Naive thymus-derived CD4-positive, alpha-beta T cell (primary cell): ENCODE data around the gene SMIM5. TPM values are rescaled to one million over a fixed set of nuclear protein-coding genes. Genes with fewer than 3 reads are reported as not detected.
A peak's percentile ranks its signal among the peaks of the same experiment; 100 is the strongest.

Source experiments
- ATAC-seq: fragments of 150-1000 bp; cut with Tn5 transposase; 2 replicates; pipeline ENCODE4 v1.10.0; 2021; ENCODE audit warnings: mild to moderate bottlenecking, moderate library complexity
- CTCF ChIA-PET: fragments of 350-600 bp; sonication (Branson Sonifier 250); formaldehyde crosslinking; loops from one replicate; lab custom pipeline; 2021; ENCODE audit warnings: antibody characterized with exemption; lab: Charles Lee
- POLR2A ChIA-PET: fragments of 350-600 bp; sonication (Branson Sonifier 250); formaldehyde crosslinking; loops from one replicate; lab custom pipeline; 2021; ENCODE audit warnings: antibody characterized with exemption, inconsistent platforms; lab: Charles Lee
- DNase-seq, 9 donors: peaks; one replicate each; pipeline versions ENCODE4 v3.0.0 to v3.0.0-alpha.2; 2020 to 2022; ENCODE audit warnings: mixed read lengths in 1 of 9
- H3K27ac ChIP-seq: one replicate; pipeline ENCODE4 v1.7.0; 2013; ENCODE audit warnings: mild to moderate bottlenecking, low read depth, low read length, moderate library complexity
- H3K27me3 ChIP-seq, 2 donors: one replicate each; pipeline ENCODE4 v1.7.0; 2013; ENCODE audit warnings: low read length in 2 of 2, mild to moderate bottlenecking in 2 of 2, moderate library complexity in 2 of 2; ENCODE audit not compliant: control insufficient read depth in 2 of 2, insufficient read depth in 2 of 2
- H3K36me3 ChIP-seq, 3 experiments: 1 replicate in 2 of 3; 2 replicates in 1 of 3; pipeline ENCODE4 v1.7.0; 2013; ENCODE audit warnings: low read length in 3 of 3, mild to moderate bottlenecking in 3 of 3, moderate library complexity in 1 of 3; ENCODE audit not compliant: insufficient read depth in 3 of 3, control insufficient read depth in 2 of 3
- H3K4me1 ChIP-seq, 2 donors: one replicate each; pipeline ENCODE4 v1.7.0; 2013; ENCODE audit warnings: low read length in 2 of 2, mild to moderate bottlenecking in 2 of 2, moderate library complexity in 1 of 2; ENCODE audit not compliant: control insufficient read depth in 2 of 2, insufficient read depth in 2 of 2
- H3K4me3 ChIP-seq: 2 replicates; pipeline ENCODE4 v1.7.0; 2013; ENCODE audit warnings: mild to moderate bottlenecking, low read length
- H3K9me3 ChIP-seq, 3 experiments: 1 replicate in 2 of 3; 2 replicates in 1 of 3; pipeline ENCODE4 v1.7.0; 2013; ENCODE audit warnings: low read length in 3 of 3; ENCODE audit not compliant: control insufficient read depth in 2 of 3
- H3K27ac Mint-ChIP-seq, 9 donors: one replicate each; pipeline ENCODE4 v1.8.0; 2020 to 2022; ENCODE audit warnings: mixed read lengths in 9 of 9, mild to moderate bottlenecking in 8 of 9, moderate library complexity in 5 of 9, inconsistent platforms in 2 of 9
- H3K27me3 Mint-ChIP-seq, 5 donors: one replicate each; pipeline ENCODE4 v1.8.0; 2021 to 2022; ENCODE audit warnings: mixed read lengths in 5 of 5, mild to moderate bottlenecking in 1 of 5
- H3K36me3 Mint-ChIP-seq, 5 donors: one replicate each; pipeline ENCODE4 v1.8.0; 2020 to 2022; ENCODE audit warnings: mixed read lengths in 5 of 5, mild to moderate bottlenecking in 3 of 5, inconsistent platforms in 1 of 5
- H3K4me1 Mint-ChIP-seq, 7 donors: one replicate each; pipeline ENCODE4 v1.8.0; 2020 to 2022; ENCODE audit warnings: mixed read lengths in 7 of 7, mild to moderate bottlenecking in 3 of 7, inconsistent platforms in 1 of 7
- H3K4me3 Mint-ChIP-seq, 10 donors: one replicate each; pipeline ENCODE4 v1.8.0; 2020 to 2022; ENCODE audit warnings: mild to moderate bottlenecking in 10 of 10, mixed read lengths in 10 of 10, moderate library complexity in 6 of 10, inconsistent platforms in 2 of 10
- H3K9me3 Mint-ChIP-seq, 11 donors: one replicate each; pipeline ENCODE4 v1.8.0; 2020 to 2022; ENCODE audit warnings: mixed read lengths in 11 of 11, mild to moderate bottlenecking in 4 of 11, inconsistent platforms in 1 of 11, moderate library complexity in 1 of 11
- intact Hi-C, 2 donors: fragments of 100-400 bp; cut with micrococcal nuclease; formaldehyde crosslinking; loops; one replicate each; pipeline ENCODE4 v1.15.1; 2023
- polyA plus RNA-seq, 2 donors: library from polyadenylated mRNA; unstranded; fragments of 300-500 nt; fragmentation: Illumina TruSeq; gene quantifications; one replicate each; pipeline ENCODE4 v1.2.3, GENCODE V29; 2021
- total RNA-seq, 6 experiments: library from RNA in 5 of 6; stranded (reverse) in 5 of 6; gene quantifications; 1 replicate in 5 of 6; 2 replicates in 1 of 6; pipeline ENCODE4 v1.2.3 and lab custom pipeline; 2021 to 2026

SMIM5 gene
- total and polyA plus RNA-seq, 7 experiments from 2014 or later = 0.06 to 2.4 (median 0.82) TPM

DNA sequence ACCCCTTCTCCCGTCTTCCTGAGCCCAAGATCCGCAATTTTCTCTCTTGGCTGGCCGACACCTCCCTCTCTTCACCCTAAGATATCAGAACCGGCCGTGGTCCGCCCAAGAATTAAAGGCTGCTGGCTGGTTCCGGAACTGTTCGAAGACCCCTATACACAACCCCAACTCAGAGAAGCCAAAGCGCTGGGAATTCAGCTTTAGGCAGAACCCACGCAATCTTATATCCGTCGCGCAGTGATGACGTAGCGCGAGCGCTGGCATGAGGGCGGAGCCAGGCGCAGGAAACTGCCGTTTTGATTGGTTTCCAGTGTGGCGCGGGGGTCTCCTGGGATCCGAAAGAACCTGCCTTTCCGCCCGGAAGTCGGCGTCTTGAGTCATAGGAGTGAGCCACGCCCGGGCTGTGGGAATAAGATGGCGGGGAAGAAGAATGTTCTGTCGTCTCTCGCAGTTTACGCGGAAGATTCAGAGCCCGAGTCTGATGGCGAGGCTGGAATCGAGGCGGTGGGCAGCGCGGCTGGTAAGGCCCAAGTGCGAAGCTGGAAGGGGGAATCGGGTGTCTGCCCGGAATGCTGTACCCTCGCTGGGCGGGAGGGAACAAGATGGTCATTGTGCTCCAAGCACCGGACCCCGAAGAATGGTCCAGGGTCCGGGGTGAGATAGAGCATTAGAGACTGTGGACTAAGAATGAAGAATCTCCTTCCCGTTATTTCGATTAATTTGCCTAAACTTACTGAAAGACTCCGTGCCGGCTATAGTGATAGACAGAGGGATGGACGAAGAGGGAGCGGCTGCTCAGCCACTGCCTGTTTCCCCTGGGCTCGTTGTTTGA lies 33.9 kb downstream of the SMIM5 start, which contains the start of the genes RECQL5 and SAP30BP:
TSS of gene RECQL5 (minus strand) at position 196 of the 832 bp plus-strand sequence. CDS start 597 bp downstream, outside the sequence.
TSS of gene SAP30BP (plus strand) at position 380 of the 832 bp plus-strand sequence. CDS start at position 415, 35 bp downstream.
- Histone ChIP-seq H3K9me3 (no peaks in the 10 kb centered on the region), H3K36me3 (peaks cover 8 to 53% (median 16%) of the 10 kb centered on the region in 3 experiments), H3K4me1 (peaks cover 21 to 26% of the 10 kb centered on the region in 2 donors), H3K27me3 (no peaks in the 10 kb centered on the region), H3K27ac (peak within 1 kb of the TSS; percentile 96), H3K4me3 (peak within 1 kb of the TSS; percentile 99)
- ATAC-seq = peak; percentile 100
- Mint-ChIP-seq H3K9me3 (no peaks in the 10 kb centered on the region), H3K4me1 (peaks cover 11 to 34% (median 21%) of the 10 kb centered on the region in 7 donors), H3K36me3 (peaks cover 8 to 38% (median 17%) of the 10 kb centered on the region in 5 donors), H3K27me3 (no peaks in the 10 kb centered on the region), H3K27ac (peak within 1 kb of the TSS in 5 of 9 donors; percentile 6 to 83 (median 60)), H3K4me3 (peak within 1 kb of the TSS in 6 of 10 donors; percentile 59 to 74 (median 64))
- intact Hi-C loops = loop anchor here (1.0 to 5.0 kb wide), 12 partner anchors 78 to 795 kb away; partner anchors contain the start of genes ACOX1 (in 1 of the 2), CASKIN2 (in 1 of the 2), FBF1 (in 1 of the 2) and FDXR (in 1 of the 2)
- DNase-seq = peak; percentile 94 to 98 (median 96)
- CTCF ChIA-PET = interaction anchor here (0.6 to 1.9 kb wide), 7 partner anchors 8 to 188 kb away, joined by 3 to 6 read pairs (median 4); partner anchors contain the start of genes SMIM5 and WBP2
- POLR2A ChIA-PET = interaction anchor here (0.6 to 2.3 kb wide), 20 partner anchors 10 to 731 kb away, joined by 3 to 16 read pairs (median 4); partner anchors contain the start of genes GALK1, SLC25A19 and UNK

GRCh38 chr17:75667825-75668224 lies 34.6 kb downstream of the SMIM5 start:
- H3K27me3 Mint-ChIP-seq = no peaks in the 10 kb centered on the region
- intact Hi-C loops = loop anchor here (1.0 to 5.0 kb wide), 12 partner anchors 79 to 796 kb away; partner anchors contain the start of genes ACOX1 (in 1 of the 2), CASKIN2 (in 1 of the 2), FBF1 (in 1 of the 2) and FDXR (in 1 of the 2)
- no peaks in the 10 kb centered on the region for H3K9me3 Mint-ChIP-seq
- no peaks in the 10 kb centered on the region for H3K9me3 ChIP-seq
- no peak overlapping the region for H3K27ac Mint-ChIP-seq
- peaks cover 8 to 35% (median 17%) of the 10 kb centered on the region in 5 donors for H3K36me3 Mint-ChIP-seq
- peak overlapping the region; percentile 99 for H3K4me3 ChIP-seq
- DNase-seq (no peak), ATAC-seq (no peak)
- peaks cover 21 to 26% of the 10 kb centered on the region in 2 donors for H3K4me1 ChIP-seq
- no peak overlapping the region for H3K4me3 Mint-ChIP-seq
- ChIA-PET CTCF (no interaction called here), POLR2A (interaction anchor here (0.9 to 2.3 kb wide), 7 partner anchors 10 to 108 kb away, joined by 3 to 16 read pairs (median 4); no protein-coding TSS in a partner anchor)
- no peaks in the 10 kb centered on the region for H3K27me3 ChIP-seq
- peak overlapping the region; percentile 96 for H3K27ac ChIP-seq
- H3K4me1 Mint-ChIP-seq = peaks cover 9 to 34% (median 21%) of the 10 kb centered on the region in 7 donors
- H3K36me3 ChIP-seq = peaks cover 6 to 53% (median 20%) of the 10 kb centered on the region in 3 experiments

- Mint-ChIP-seq H3K9me3 (no peaks in the 10 kb centered on the region), H3K27me3 (no peaks in the 10 kb centered on the region), H3K4me3 (peak overlapping the region in 1 of 10 donors; percentile 74), H3K36me3 (peaks cover 8 to 34% (median 17%) of the 10 kb centered on the region in 5 donors), H3K27ac (peak overlapping the region in 1 of 9 donors; percentile 40), H3K4me1 (peaks cover 11 to 34% (median 21%) of the 10 kb centered on the region in 7 donors)
- DNase-seq (no peak), ATAC-seq (no peak)
- Histone ChIP-seq H3K27ac (peak overlapping the region; percentile 96), H3K4me1 (peaks cover 21 to 26% of the 10 kb centered on the region in 2 donors), H3K36me3 (peaks cover 6 to 58% (median 20%) of the 10 kb centered on the region in 3 experiments), H3K4me3 (no peak overlapping the region), H3K9me3 (no peaks in the 10 kb centered on the region), H3K27me3 (no peaks in the 10 kb centered on the region)
- ChIA-PET POLR2A (interaction anchor here (0.9 to 1.8 kb wide), 2 partner anchors 21 to 85 kb away, joined by 3 to 4 read pairs; no protein-coding TSS in a partner anchor), CTCF (no interaction called here)
- intact Hi-C loops = loop anchor here in 1 of 2 donors (5.0 kb wide), 3 partner anchors 151 to 796 kb away; partner anchors contain the start of genes CASKIN2, FDXR, PRPSAP1 and TSEN54
Measured at GRCh38 chr17:75668489-75668888, 35.3 kb downstream of the SMIM5 start.

DNA sequence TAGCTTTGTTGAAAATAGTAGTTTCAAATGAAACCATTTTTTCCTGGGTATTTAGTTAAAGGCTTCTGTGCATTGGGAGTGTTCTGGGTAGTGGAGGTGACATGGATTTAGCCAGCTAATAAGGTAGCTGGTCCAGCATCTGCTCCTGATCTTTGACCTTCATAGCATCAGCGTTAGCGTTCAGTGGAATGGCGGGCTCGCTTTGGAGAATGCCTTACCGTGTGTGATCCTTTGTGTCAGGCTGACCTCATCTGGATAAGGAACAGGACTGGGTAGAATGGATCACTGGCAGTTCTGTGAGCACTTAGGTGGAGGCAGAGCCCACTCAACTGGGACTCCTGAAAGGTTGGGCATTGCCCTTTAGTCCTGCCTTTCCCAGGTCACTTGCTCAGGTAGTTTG lies 37.6 kb downstream of the SMIM5 start:
- Histone ChIP-seq H3K27ac (no peak overlapping the region), H3K4me3 (no peak overlapping the region), H3K36me3 (peaks cover 6 to 56% (median 20%) of the 10 kb centered on the region in 3 experiments), H3K4me1 (peaks cover 17 to 26% of the 10 kb centered on the region in 2 donors), H3K9me3 (no peaks in the 10 kb centered on the region), H3K27me3 (no peaks in the 10 kb centered on the region)
- CTCF ChIA-PET = interaction anchor here (2.1 to 8.7 kb wide), 2 partner anchors 77 to 82 kb away, joined by 7 to 97 read pairs; no protein-coding TSS in a partner anchor
- Mint-ChIP-seq H3K27ac (peak overlapping the region in 1 of 9 donors; percentile 47), H3K4me1 (peaks cover 12 to 30% (median 18%) of the 10 kb centered on the region in 7 donors), H3K27me3 (no peaks in the 10 kb centered on the region), H3K9me3 (no peaks in the 10 kb centered on the region), H3K4me3 (peak overlapping the region in 3 of 10 donors; percentile 10 to 32 (median 11)), H3K36me3 (peaks cover 4 to 25% (median 12%) of the 10 kb centered on the region in 5 donors)
- ATAC-seq = no peak
- DNase-seq = no peak
- intact Hi-C loops = no loop called here
- POLR2A ChIA-PET = interaction anchor here (0.5 to 1.2 kb wide), 2 partner anchors 39 to 76 kb away, joined by 3 to 4 read pairs; no protein-coding TSS in a partner anchor

DNA sequence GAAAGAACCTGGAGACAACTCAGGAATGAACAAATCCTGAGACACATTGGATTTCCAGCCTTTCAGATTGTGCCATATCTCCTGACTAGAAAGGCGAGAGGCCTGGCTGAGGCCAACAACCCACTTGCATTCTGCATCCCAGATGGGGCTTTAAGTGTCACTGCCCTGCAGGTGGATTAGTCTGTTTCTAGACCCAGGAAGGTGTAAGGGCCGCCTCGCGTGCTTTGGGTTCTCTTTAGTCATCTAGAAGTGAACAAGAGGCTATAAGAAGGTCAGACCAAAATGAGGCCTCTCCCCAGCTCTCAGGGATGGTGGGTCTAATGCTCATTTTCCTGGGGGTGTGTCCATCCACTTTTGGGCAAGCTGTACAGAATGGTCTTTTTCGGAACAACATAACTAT lies 38.8 kb downstream of the SMIM5 start:
- ATAC-seq = no peak
- POLR2A ChIA-PET = interaction anchor here (0.7 kb wide), 1 partner anchor 15 kb away, joined by 3 read pairs; no protein-coding TSS in a partner anchor
- DNase-seq = no peak
- intact Hi-C loops = no loop called here
- Mint-ChIP-seq H3K36me3 (peaks cover 4 to 29% (median 13%) of the 10 kb centered on the region in 5 donors), H3K4me3 (no peak overlapping the region), H3K4me1 (peaks cover 15 to 31% (median 20%) of the 10 kb centered on the region in 7 donors), H3K27me3 (no peaks in the 10 kb centered on the region), H3K9me3 (no peaks in the 10 kb centered on the region), H3K27ac (no peak overlapping the region)
- CTCF ChIA-PET = interaction anchor here (0.7 to 8.7 kb wide), 5 partner anchors 10 to 739 kb away, joined by 3 to 97 read pairs (median 5); no protein-coding TSS in a partner anchor
- H3K27ac ChIP-seq = no peak overlapping the region
- H3K9me3 ChIP-seq = no peaks in the 10 kb centered on the region
- no peak overlapping the region for H3K4me3 ChIP-seq
- peaks cover 9 to 20% of the 10 kb centered on the region in 2 donors for H3K4me1 ChIP-seq
- peaks cover 6 to 59% (median 20%) of the 10 kb centered on the region in 3 experiments for H3K36me3 ChIP-seq
- H3K27me3 ChIP-seq = no peaks in the 10 kb centered on the region
